Body of pancreas (tissue), 4 donors: ENCODE measurements around the gene LRRC75A. TPM values are rescaled to one million over a fixed set of nuclear protein-coding genes. Genes with fewer than 3 reads are reported as not detected.

Source experiments
- ATAC-seq: fragments of 150-250 bp; one replicate; pipeline ENCODE4 v1.9.1; 2016
- DNase-seq, 4 donors: peaks; one replicate each; pipeline ENCODE4 v3.0.0-alpha.2; 2019
- H3K27ac ChIP-seq, 4 donors: fragments of 200-600 bp; sonication (generic); 1 replicate in 3 of 4; 2 replicates in 1 of 4; pipeline versions ENCODE4 v1.5.1 to v1.6.1; 2016 to 2019; ENCODE audit warnings: mild to moderate bottlenecking in 1 of 4, mixed read lengths in 1 of 4, moderate library complexity in 1 of 4
- H3K27me3 ChIP-seq, 2 donors: fragments of 200-600 bp; sonication (generic); one replicate each; pipeline ENCODE4 v1.6.0; 2016; ENCODE audit warnings: mild to moderate bottlenecking in 1 of 2
- H3K36me3 ChIP-seq, 2 donors: fragments of 200-600 bp; sonication (generic); replicated peaks in 1 of 2; 2 replicates each; pipeline ENCODE4 v1.5.1; 2016; ENCODE audit warnings: low read depth in 2 of 2; ENCODE audit not compliant: insufficient read depth in 1 of 2
- H3K4me1 ChIP-seq: fragments of 200-600 bp; sonication (generic); one replicate; pipeline ENCODE4 v1.6.0; 2016
- H3K4me3 ChIP-seq, 2 donors: fragments of 200-600 bp; sonication (generic); 1 replicate in 1 of 2; 2 replicates in 1 of 2; pipeline ENCODE4 v1.5.1; 2016 to 2019
- H3K9me3 ChIP-seq, 3 donors: fragments of 200-600 bp; sonication (generic); 1 replicate in 2 of 3; 2 replicates in 1 of 3; pipeline ENCODE4 v1.5.1; 2016
- CTCF ChIP-seq, 7 experiments: fragments of 450-650 bp in 4 of 7; fragments of 200-600 bp in 3 of 7; sonication (generic) in 3 of 7; IDR thresholded peaks; one replicate each; pipeline ENCODE4 v1.5.1; 2016 to 2019; ENCODE audit warnings: antibody characterized with exemption in 7 of 7
- POLR2A ChIP-seq, 3 donors: fragments of 450-650 bp; IDR thresholded peaks; one replicate each; pipeline ENCODE4 v1.6.1; 2016; ENCODE audit warnings: antibody characterized with exemption in 3 of 3, mild to moderate bottlenecking in 2 of 3
- WGBS, 2 donors: methylation state at CpG; one replicate each; pipeline ENCODE4 v1.1.5; 2017; 5-methylcytosine and 5-hydroxymethylcytosine counted together
- intact Hi-C: fragments of 100-400 bp; cut with DNase I; formaldehyde crosslinking; loops from one replicate; pipeline ENCODE4 v1.15.1; 2023
- total RNA-seq, 2 donors: library from RNA; depleted of rRNA; stranded (reverse); fragments of >200 nt; gene quantifications; one replicate each; pipeline ENCODE4 v1.1.0, GENCODE V29; 2016

LRRC75A gene
- total RNA-seq, 2 donors from 2014 or later, result 4.9 to 7.6 TPM

- intact Hi-C loops, result no loop called here
These were observed 19.5 kb downstream of the LRRC75A start for GRCh38 chr17:16472539-16472938.

GRCh38 chr17:16471295-16471694 lies 20.7 kb downstream of the LRRC75A start:
- WGBS, 2 donors, result 69 to 84% methylated on average over 4 to 5 of the region's 5 CpGs
- intact Hi-C loops, result no loop called here
- no peak for TF ChIP-seq CTCF (IDR thresholded peaks at IDR 0.05)
- no peak for TF ChIP-seq POLR2A (IDR thresholded peaks at IDR 0.05)
- DNase-seq, result no peak
- Histone ChIP-seq H3K27ac (no peak overlapping the region), H3K4me3 (no peak overlapping the region), H3K9me3 (no peaks in the 10 kb centered on the region), H3K27me3 (no peaks in the 10 kb centered on the region), H3K36me3 (no peaks in the 10 kb centered on the region), H3K4me1 (peaks cover 5% of the 10 kb centered on the region)
- no peak for ATAC-seq

More at GRCh38 chr17:16472539-16472938, 19.5 kb downstream of the LRRC75A start:
- Histone ChIP-seq H3K27me3 (no peaks in the 10 kb centered on the region), H3K4me1 (no peaks in the 10 kb centered on the region), H3K36me3 (no peaks in the 10 kb centered on the region), H3K9me3 (no peaks in the 10 kb centered on the region), H3K4me3 (no peak overlapping the region), H3K27ac (no peak overlapping the region)
- TF ChIP-seq POLR2A (IDR thresholded peaks at IDR 0.05) (no peak), CTCF (IDR thresholded peaks at IDR 0.05) (no peak)
- DNase-seq, result no peak
- WGBS, 2 donors, result 75 to 80% methylated on average over 6 of the region's 6 CpGs
- ATAC-seq, result no peak

- H3K36me3 ChIP-seq, result no peaks in the 10 kb centered on the region
- intact Hi-C loops, result no loop called here
- WGBS, 2 donors, result 39 to 47% methylated on average over 11 of the region's 11 CpGs
- no peaks in the 10 kb centered on the region for H3K9me3 ChIP-seq
- ATAC-seq (peak; percentile 52), DNase-seq (peak in 3 of 4 donors; percentile 36 to 53 (median 45))
- no peak overlapping the region for H3K4me3 ChIP-seq
- TF ChIP-seq CTCF (IDR thresholded peaks at IDR 0.05) (peak in 1 of 7 experiments; percentile 21), POLR2A (IDR thresholded peaks at IDR 0.05) (peak in 1 of 3 donors; percentile 10)
- peak overlapping the region in 3 of 4 donors; percentile 35 to 59 (median 43) for H3K27ac ChIP-seq
- no peaks in the 10 kb centered on the region for H3K27me3 ChIP-seq
- peaks cover 15% of the 10 kb centered on the region for H3K4me1 ChIP-seq
These were observed 21.7 kb downstream of the LRRC75A start for GRCh38 chr17:16470265-16470664.

- no peak for DNase-seq
- intact Hi-C loops, result no loop called here
- Histone ChIP-seq H3K9me3 (no peaks in the 10 kb centered on the region), H3K27ac (no peak overlapping the region), H3K4me1 (peaks cover 26% of the 10 kb centered on the region), H3K27me3 (no peaks in the 10 kb centered on the region), H3K4me3 (no peak overlapping the region), H3K36me3 (no peaks in the 10 kb centered on the region)
- no peak for ATAC-seq
- 80 to 84% methylated on average over 4 of the region's 4 CpGs for whole genome bisulfite sequencing, 2 donors
- TF ChIP-seq POLR2A (IDR thresholded peaks at IDR 0.05), result no peak
- no peak for TF ChIP-seq CTCF (IDR thresholded peaks at IDR 0.05)
These were observed 23.5 kb downstream of the LRRC75A start for GRCh38 chr17:16468428-16468992.

- Histone ChIP-seq H3K27ac (no peak overlapping the region), H3K9me3 (no peaks in the 10 kb centered on the region), H3K36me3 (no peaks in the 10 kb centered on the region), H3K27me3 (no peaks in the 10 kb centered on the region), H3K4me1 (peaks cover 30% of the 10 kb centered on the region), H3K4me3 (no peak overlapping the region)
- DNase-seq, result no peak
- WGBS, 2 donors, result 78 to 96% methylated on average over 3 of the region's 3 CpGs
- ATAC-seq, result no peak
- intact Hi-C loops, result no loop called here
- no peak for TF ChIP-seq CTCF (IDR thresholded peaks at IDR 0.05)
- no peak for TF ChIP-seq POLR2A (IDR thresholded peaks at IDR 0.05)
These were observed 24.1 kb downstream of the LRRC75A start for GRCh38 chr17:16467886-16468285.
